Memory B cell (primary cell): ENCODE measurements around the gene CERS6.

Source experiments
- ATAC-seq: fragments of 150-1000 bp; cut with Tn5 transposase; 2 replicates; pipeline ENCODE4 v1.10.0; 2021; ENCODE audit warnings: low read depth, mild to moderate bottlenecking, moderate library complexity
- DNase-seq, 2 donors: peaks; one replicate each; pipeline ENCODE4 v3.0.0; 2022; ENCODE audit warnings: low spot score in 2 of 2
- H3K27ac Mint-ChIP-seq: one replicate; pipeline ENCODE4 v1.8.0; 2022; ENCODE audit warnings: mild to moderate bottlenecking, moderate library complexity, mixed read lengths
- H3K27me3 Mint-ChIP-seq: one replicate; pipeline ENCODE4 v1.8.0; 2022; ENCODE audit warnings: mixed read lengths
- H3K36me3 Mint-ChIP-seq: one replicate; pipeline ENCODE4 v1.8.0; 2022; ENCODE audit warnings: mild to moderate bottlenecking, mixed read lengths
- H3K4me1 Mint-ChIP-seq: one replicate; pipeline ENCODE4 v1.8.0; 2022; ENCODE audit warnings: mixed read lengths
- H3K4me3 Mint-ChIP-seq: one replicate; pipeline ENCODE4 v1.8.0; 2022; ENCODE audit warnings: mild to moderate bottlenecking, moderate library complexity, mixed read lengths
- H3K9me3 Mint-ChIP-seq: one replicate; pipeline ENCODE4 v1.8.0; 2022; ENCODE audit warnings: mixed read lengths

CERS6 gene

DNA sequence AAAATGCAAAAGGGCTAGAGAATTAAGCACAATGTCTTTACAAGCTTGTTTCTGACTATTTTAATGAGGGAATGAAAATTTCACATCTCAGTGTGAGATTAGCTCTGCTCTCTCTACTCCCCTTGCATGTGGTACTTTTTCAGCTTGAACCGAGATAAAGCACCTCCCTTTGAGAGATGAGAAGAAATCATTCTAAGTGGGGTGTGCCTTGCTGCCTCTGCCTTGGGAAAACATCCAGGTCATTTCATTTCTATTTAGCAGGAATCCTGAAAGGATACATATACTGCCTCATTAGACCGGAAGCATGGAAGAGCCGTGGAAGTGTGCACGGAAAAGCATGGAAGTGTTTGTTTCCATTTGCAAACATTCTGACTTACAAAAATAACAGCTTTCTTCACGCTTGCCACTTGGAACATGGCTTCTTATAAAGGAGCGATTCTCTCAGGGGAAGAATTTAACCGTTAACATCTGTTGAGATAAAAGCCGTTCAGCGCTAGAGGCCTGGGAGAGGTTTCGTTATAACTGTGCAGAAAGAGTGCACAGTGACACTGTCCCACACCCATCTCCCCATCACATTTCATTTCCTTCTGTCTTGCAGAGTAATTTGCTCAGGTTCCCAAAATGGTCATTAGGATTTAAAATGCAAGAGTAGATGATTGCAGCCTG is 363.1 kb downstream of the CERS6 start:
- no peaks in the 10 kb centered on the region for H3K36me3 Mint-ChIP-seq
- no peak overlapping the region for H3K27ac Mint-ChIP-seq
- no peaks in the 10 kb centered on the region for H3K4me1 Mint-ChIP-seq
- ATAC-seq (no peak), DNase-seq (no peak)
- peaks cover 2% of the 10 kb centered on the region for H3K27me3 Mint-ChIP-seq
- no peak overlapping the region for H3K4me3 Mint-ChIP-seq
- H3K9me3 Mint-ChIP-seq = no peaks in the 10 kb centered on the region

DNA sequence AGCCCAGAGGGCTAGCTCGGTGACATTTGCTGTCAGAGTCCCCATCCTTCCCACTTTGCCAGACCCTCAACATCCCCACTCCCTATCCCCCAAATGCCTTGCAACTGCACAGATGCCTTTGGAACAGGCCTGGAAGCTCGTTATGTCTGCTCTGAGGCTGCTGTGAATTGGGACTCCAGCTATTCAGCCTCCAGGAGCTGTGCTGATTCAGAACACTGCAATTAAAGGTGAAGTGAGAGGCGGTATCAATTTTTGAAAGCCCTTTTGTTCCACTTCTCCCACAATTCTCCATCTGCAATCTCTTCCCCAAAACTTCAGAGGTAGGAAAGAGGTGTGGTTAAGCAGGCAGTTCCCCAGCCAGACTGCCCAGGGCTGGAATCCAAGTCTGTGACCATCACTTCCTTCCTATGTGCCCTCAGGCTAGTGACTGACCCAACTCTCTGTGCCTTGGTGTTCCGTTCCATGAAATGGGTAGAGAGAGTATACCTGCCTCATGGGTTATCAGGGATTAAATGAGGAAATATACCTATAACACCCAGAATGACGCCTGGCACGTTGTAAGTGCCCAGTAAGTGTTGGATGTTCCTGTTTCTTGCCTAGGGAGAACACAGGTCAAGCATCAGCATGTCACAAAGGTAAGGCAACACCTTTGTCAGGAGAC is 363.9 kb downstream of the CERS6 start:
- no peak overlapping the region for H3K4me3 Mint-ChIP-seq
- H3K27ac Mint-ChIP-seq = no peak overlapping the region
- no peak for ATAC-seq
- H3K4me1 Mint-ChIP-seq = no peaks in the 10 kb centered on the region
- no peaks in the 10 kb centered on the region for H3K36me3 Mint-ChIP-seq
- H3K9me3 Mint-ChIP-seq = no peaks in the 10 kb centered on the region
- no peak for DNase-seq
- peaks cover 2% of the 10 kb centered on the region for H3K27me3 Mint-ChIP-seq

DNA sequence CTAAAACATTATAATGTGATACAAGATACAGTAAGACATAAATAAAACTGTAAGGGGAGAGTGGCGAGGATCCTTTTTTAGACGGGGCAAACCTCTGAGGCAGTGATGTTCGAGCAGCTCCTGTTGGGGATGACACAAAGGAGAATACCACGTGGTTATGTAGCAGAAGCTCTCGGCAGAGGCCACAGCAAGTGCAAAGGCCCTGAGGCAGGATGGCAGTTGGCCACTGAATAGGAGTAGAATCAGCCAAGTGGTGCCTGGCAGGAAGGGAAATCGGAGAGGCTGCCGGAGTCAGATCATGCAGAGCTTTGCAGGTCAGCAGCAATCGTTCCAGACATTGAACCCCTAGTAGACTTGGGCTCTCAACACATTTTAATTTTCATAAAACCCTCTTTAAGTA is 365.5 kb downstream of the CERS6 start:
- H3K27me3 Mint-ChIP-seq = no peaks in the 10 kb centered on the region
- no peaks in the 10 kb centered on the region for H3K9me3 Mint-ChIP-seq
- H3K27ac Mint-ChIP-seq = no peak overlapping the region
- H3K4me3 Mint-ChIP-seq = no peak overlapping the region
- ATAC-seq (no peak), DNase-seq (no peak)
- no peaks in the 10 kb centered on the region for H3K4me1 Mint-ChIP-seq
- H3K36me3 Mint-ChIP-seq = no peaks in the 10 kb centered on the region

DNA sequence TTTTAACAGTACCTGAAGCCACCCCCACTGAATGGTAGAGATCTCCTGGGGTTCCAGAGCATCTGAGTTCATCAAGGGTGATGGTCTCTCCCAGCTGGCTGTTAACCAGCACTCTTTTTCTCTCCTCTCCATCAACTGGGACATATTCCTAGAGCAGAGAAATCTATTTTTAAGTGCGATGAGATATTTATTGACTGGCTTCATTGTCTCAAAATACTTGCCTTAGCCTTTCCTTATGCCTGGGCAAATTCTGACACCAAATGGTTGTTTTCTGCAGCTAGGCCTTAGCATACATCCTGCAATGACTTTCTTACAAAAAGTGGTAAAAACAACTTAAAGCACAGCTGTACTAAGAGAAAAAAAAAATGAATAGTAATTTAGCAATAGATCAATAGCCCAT is 365.9 kb downstream of the CERS6 start:
- H3K27me3 Mint-ChIP-seq = no peaks in the 10 kb centered on the region
- ATAC-seq (no peak), DNase-seq (no peak)
- H3K27ac Mint-ChIP-seq = no peak overlapping the region
- no peaks in the 10 kb centered on the region for H3K9me3 Mint-ChIP-seq
- no peaks in the 10 kb centered on the region for H3K36me3 Mint-ChIP-seq
- no peaks in the 10 kb centered on the region for H3K4me1 Mint-ChIP-seq
- H3K4me3 Mint-ChIP-seq = no peak overlapping the region
